ENCODE measurements around the gene ZSCAN16. TPM values are rescaled to one million over a fixed set of nuclear protein-coding genes. Genes with fewer than 3 reads are reported as not detected.

The ZSCAN16 gene
- total and polyA plus RNA-seq, 9 of the 15 experiments (the other 6 are each of a cell fraction or from before 2014, with no cell fraction given), result 0.08 TPM; not detected in 8

DNA sequence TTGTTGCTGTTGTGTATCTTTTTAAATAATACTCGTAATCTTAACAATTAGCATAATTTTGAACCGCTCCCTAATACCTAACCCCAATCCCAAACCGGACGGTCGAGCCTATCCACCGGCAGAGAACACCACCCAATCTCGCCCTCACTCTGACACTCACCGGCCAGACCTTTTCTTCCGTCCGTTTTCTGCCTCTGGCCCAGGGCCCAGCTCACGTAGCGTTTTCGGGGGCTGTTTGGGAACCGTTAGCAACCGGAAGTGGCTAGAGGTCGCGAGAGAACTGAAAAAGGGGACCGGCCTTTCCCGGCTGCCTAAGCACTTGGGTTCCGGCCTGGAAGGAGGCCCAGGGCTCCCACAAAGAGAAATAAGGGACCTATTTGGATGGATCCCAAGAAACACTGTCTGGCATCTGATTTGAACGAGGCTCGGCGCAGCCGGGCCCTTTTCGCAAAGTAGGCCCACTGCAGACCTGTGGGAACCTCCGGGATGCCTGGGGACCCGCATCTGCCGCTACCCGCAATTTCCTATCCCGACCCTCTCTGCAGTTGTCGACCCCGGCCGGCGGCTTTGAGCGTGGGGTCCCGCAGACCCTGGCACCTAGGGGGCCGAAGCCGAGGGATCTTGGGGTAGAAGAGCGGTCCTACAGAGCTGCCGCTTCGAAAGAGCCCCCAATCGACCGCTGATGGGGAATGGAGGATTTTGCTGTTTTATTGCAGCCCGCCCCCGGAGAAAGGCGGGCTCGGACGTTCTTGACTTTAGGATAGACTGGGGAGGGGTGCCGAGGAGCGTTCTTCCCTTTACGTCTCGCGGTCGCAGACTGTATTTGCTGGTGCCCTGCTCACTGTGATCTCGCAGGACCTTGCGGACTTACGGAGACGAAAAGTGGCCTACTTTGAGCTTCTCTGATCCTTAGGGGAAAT lies 12.4 kb downstream of the ZSCAN16 start (continued):
- peak; percentile 57; the same call in 1 of the 2 replicates for TF ChIP-seq THRB (CRISPR knock-in tag; conservative IDR thresholded peaks at IDR 0.05)
- TF ChIP-seq RUNX1 (IDR thresholded peaks at IDR 0.05; ENCODE audit: low read depth), result no peak; the same call in 1 of the 2 replicates
- TF ChIP-seq ZNF3 (CRISPR knock-in tag; IDR thresholded peaks at IDR 0.05), result no peak
- TF ChIP-seq HES1 (IDR thresholded peaks at IDR 0.05; ENCODE audit: low read depth), result no peak
- TF ChIP-seq NCOA6 (IDR thresholded peaks at IDR 0.05), result peak; percentile 34; the same call in 1 of the 2 replicates
- TF ChIP-seq, protein P1, sequence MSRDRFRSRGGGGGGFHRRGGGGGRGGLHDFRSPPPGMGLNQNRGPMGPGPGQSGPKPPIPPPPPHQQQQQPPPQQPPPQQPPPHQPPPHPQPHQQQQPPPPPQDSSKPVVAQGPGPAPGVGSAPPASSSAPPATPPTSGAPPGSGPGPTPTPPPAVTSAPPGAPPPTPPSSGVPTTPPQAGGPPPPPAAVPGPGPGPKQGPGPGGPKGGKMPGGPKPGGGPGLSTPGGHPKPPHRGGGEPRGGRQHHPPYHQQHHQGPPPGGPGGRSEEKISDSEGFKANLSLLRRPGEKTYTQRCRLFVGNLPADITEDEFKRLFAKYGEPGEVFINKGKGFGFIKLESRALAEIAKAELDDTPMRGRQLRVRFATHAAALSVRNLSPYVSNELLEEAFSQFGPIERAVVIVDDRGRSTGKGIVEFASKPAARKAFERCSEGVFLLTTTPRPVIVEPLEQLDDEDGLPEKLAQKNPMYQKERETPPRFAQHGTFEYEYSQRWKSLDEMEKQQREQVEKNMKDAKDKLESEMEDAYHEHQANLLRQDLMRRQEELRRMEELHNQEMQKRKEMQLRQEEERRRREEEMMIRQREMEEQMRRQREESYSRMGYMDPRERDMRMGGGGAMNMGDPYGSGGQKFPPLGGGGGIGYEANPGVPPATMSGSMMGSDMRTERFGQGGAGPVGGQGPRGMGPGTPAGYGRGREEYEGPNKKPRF (IDR thresholded peaks at IDR 0.05; ENCODE audit: low read depth, low read length), result no peak
- TF ChIP-seq TAF1 (IDR thresholded peaks at IDR 0.05; ENCODE audit: control insufficient read depth, extremely low read depth, insufficient read depth, low read length, severe bottlenecking), result peak; percentile 99
- TF ChIP-seq, protein P2, sequence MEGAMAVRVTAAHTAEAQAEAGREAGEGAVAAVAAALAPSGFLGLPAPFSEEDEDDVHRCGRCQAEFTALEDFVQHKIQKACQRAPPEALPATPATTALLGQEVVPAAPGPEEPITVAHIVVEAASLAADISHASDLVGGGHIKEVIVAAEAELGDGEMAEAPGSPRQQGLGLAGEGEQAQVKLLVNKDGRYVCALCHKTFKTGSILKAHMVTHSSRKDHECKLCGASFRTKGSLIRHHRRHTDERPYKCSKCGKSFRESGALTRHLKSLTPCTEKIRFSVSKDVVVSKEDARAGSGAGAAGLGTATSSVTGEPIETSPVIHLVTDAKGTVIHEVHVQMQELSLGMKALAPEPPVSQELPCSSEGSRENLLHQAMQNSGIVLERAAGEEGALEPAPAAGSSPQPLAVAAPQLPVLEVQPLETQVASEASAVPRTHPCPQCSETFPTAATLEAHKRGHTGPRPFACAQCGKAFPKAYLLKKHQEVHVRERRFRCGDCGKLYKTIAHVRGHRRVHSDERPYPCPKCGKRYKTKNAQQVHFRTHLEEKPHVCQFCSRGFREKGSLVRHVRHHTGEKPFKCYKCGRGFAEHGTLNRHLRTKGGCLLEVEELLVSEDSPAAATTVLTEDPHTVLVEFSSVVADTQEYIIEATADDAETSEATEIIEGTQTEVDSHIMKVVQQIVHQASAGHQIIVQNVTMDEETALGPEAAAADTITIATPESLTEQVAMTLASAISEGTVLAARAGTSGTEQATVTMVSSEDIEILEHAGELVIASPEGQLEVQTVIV (CRISPR knock-in tag; IDR thresholded peaks at IDR 0.05; ENCODE audit: borderline replicate concordance), result no peak
- no peak for TF ChIP-seq ESRRB (CRISPR knock-in tag; IDR thresholded peaks at IDR 0.05; ENCODE audit: borderline replicate concordance)
- TF ChIP-seq ZEB2 (IDR thresholded peaks at IDR 0.05), result peak; percentile 98
- TF ChIP-seq POLR2A (conservative IDR thresholded peaks at IDR 0.05), result peak; percentile 93
- no peak; the same call in 1 of the 2 replicates for TF ChIP-seq ZFPM2 (CRISPR knock-in tag; IDR thresholded peaks at IDR 0.05)
- TF ChIP-seq, protein P3, sequence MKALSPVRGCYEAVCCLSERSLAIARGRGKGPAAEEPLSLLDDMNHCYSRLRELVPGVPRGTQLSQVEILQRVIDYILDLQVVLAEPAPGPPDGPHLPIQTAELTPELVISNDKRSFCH (CRISPR knock-in tag; IDR thresholded peaks at IDR 0.05), result no peak
- TF ChIP-seq, protein P3 (tag; IDR thresholded peaks at IDR 0.05), result no peak; the same call in none of the 2 replicates
- no peak for TF ChIP-seq ZNF764 (CRISPR knock-in tag; IDR thresholded peaks at IDR 0.05; ENCODE audit: low read depth)
- 0 out of 2 replicates have a peak, but pooled peaks have one; percentile 22 for TF ChIP-seq SNIP1 (IDR thresholded peaks at IDR 0.05; ENCODE audit: low read depth)
- TF ChIP-seq ZNF668 (CRISPR knock-in tag; IDR thresholded peaks at IDR 0.05), result no peak
- TF ChIP-seq ARID1B (IDR thresholded peaks at IDR 0.05), result peak; percentile 54
- no peak for TF ChIP-seq BRCA1 (IDR thresholded peaks at IDR 0.05)
- no peak for TF ChIP-seq BRCA1 (CRISPR knock-in tag; IDR thresholded peaks at IDR 0.05)
- peak; percentile 99 for TF ChIP-seq MYBL2 (IDR thresholded peaks at IDR 0.05; ENCODE audit: low read depth)
- TF ChIP-seq MYBL2 (CRISPR knock-in tag; IDR thresholded peaks at IDR 0.05; ENCODE audit: borderline replicate concordance), result peak; percentile 28; the same call in 1 of the 2 replicates
